ENCODE data around the gene HGS. TPM values are rescaled to one million over a fixed set of nuclear protein-coding genes. Genes with fewer than 3 reads are reported as not detected.

The HGS gene
- total and polyA plus RNA-seq, 2 of the 4 experiments (the other 2 are of a cell fraction): 52.5 to 137 TPM

- dilution Hi-C loops (cut with HindIII; ENCODE audit: low sequenced_read_pairs, unreplicated experiment): no loop called here
- H3K4ac ChIP-seq (ENCODE audit: low read depth, low read length): no peak overlapping the region
- H4K91ac ChIP-seq (ENCODE audit: insufficient read depth, low read depth, low read length): no peak overlapping the region
- peaks cover 6% of the 10 kb centered on the region for H3K4me1 ChIP-seq (ENCODE audit: control insufficient read depth, insufficient read depth, low read length)
- H2BK15ac ChIP-seq (ENCODE audit: low read depth, low read length): no peak overlapping the region
- H3K23ac ChIP-seq (ENCODE audit: low read depth, low read length): no peak overlapping the region
- no peak overlapping the region for H2AK9ac ChIP-seq (replicated peaks; ENCODE audit: low read depth, low read length, poor library complexity)
- H3K9ac ChIP-seq (ENCODE audit: low read depth, low read length): no peak overlapping the region
- H3K4me2 ChIP-seq (ENCODE audit: low read depth, low read length): no peak overlapping the region; the same call in 1 of the 2 replicates
- no peak overlapping the region for H2BK5ac ChIP-seq (ENCODE audit: low read depth, low read length, poor library complexity, severe bottlenecking)
- no TSS peak for BruUV-seq (replicated peaks)
- WGBS, 2 experiments (ENCODE audit: extremely low coverage in 2 of 2, insufficient read length in 1 of 2): 9% methylated on average over 60 of the region's 78 CpGs; no CpG with 5 or more reads in 1 of the 2 experiments
- H3K56ac ChIP-seq (ENCODE audit: extremely low read depth, insufficient read depth, low read length): no peak overlapping the region
- H3K27ac ChIP-seq (ENCODE audit: insufficient read depth, low read length): no peak overlapping the region
- H4K8ac ChIP-seq (ENCODE audit: low read depth in 2 of 2, low read length in 2 of 2): no peak overlapping the region
- DNase-seq: no peak
- H2BK20ac ChIP-seq (ENCODE audit: low read depth, low read length): no peak overlapping the region
- no peak for TF ChIP-seq ELK1 (IDR thresholded peaks at IDR 0.05; ENCODE audit: borderline replicate concordance, low read depth, low read length)
- no peak for TF ChIP-seq BHLHE40 (IDR thresholded peaks at IDR 0.05; ENCODE audit: low read depth, low read length)
- intact Hi-C loops (cut with micrococcal nuclease): no loop called here
- in situ Hi-C loops (cut with MboI; ENCODE audit: low sequenced_read_pairs): no loop called here
- peaks cover 3% of the 10 kb centered on the region; the same call in 1 of the 2 replicates for H4K20me1 ChIP-seq (ENCODE audit: insufficient read depth, low read length)
- H2BK120ac ChIP-seq (ENCODE audit: low read depth, low read length): no peak overlapping the region
- H3K14ac ChIP-seq (replicated peaks; ENCODE audit: low read depth, low read length): no peak overlapping the region
- peaks cover 12% of the 10 kb centered on the region for H3K9me1 ChIP-seq (ENCODE audit: insufficient read depth, low read length)
- no peak overlapping the region for H4K5ac ChIP-seq (ENCODE audit: low read depth, low read length)
- H3K79me1 ChIP-seq (ENCODE audit: low read depth in 1 of 2, low read length in 2 of 2): no peaks in the 10 kb centered on the region; a peak in 1 of 4 replicates
- no peak overlapping the region for H2AK5ac ChIP-seq (ENCODE audit: low read depth, low read length)
- peak overlapping the region; percentile 67 for H2AFZ ChIP-seq (replicated peaks; ENCODE audit: low read length, poor library complexity)
- peaks cover 8% of the 10 kb centered on the region; the same call in 1 of the 2 replicates for H3K9me3 ChIP-seq (ENCODE audit: control insufficient read depth, insufficient read depth, low read length)
- H3K18ac ChIP-seq (ENCODE audit: low read depth, low read length): no peak overlapping the region
- peak; percentile 9; the same call in 1 of the 2 replicates for ATAC-seq (ENCODE audit: low read depth)
- ChIA-PET POLR2A (ENCODE audit: unreplicated experiment) (no interaction called here), CTCF (no interaction called here)
- peaks cover 19% of the 10 kb centered on the region for H3K27me3 ChIP-seq (ENCODE audit: control insufficient read depth, insufficient read depth, low read length)
- 0 out of 2 replicates have a peak, but pooled peaks cover 2% of the 10 kb centered on the region for H3K36me3 ChIP-seq (ENCODE audit: control insufficient read depth, insufficient read depth, low read length)
- no peak overlapping the region; the same call in 1 of the 2 replicates for H3K4me3 ChIP-seq (ENCODE audit: insufficient read depth, low read depth, low read length)
Observed at GRCh38 chr17:81648013-81648706, 35.7 kb upstream of the HGS start.
